Psoas muscle (tissue), 8 donors: Measurements from ENCODE around the gene SVIP. TPM values are rescaled to one million over a fixed set of nuclear protein-coding genes. Genes with fewer than 3 reads are reported as not detected.

Experiments
- ATAC-seq, 4 donors: fragments of 200-7000 bp; cut with Tn5 transposase; one replicate each; pipeline ENCODE4 v1.9.1; 2020; ENCODE audit warnings: moderate library complexity in 3 of 4, mild to moderate bottlenecking in 2 of 4
- DNase-seq, 2 donors: peaks; one replicate each; pipeline ENCODE4 v3.0.0-alpha.2; 2020
- H3K27ac ChIP-seq: fragments of 200-600 bp; one replicate; pipeline ENCODE4 v1.8.0; 2022
- H3K27me3 ChIP-seq, 3 donors: fragments of 200-600 bp in 1 of 3; one replicate each; pipeline versions ENCODE4 v1.6.1 to v1.8.0; 2013 to 2022; ENCODE audit warnings: low read length in 2 of 3, mild to moderate bottlenecking in 2 of 3, moderate library complexity in 1 of 3; ENCODE audit not compliant: insufficient read depth in 3 of 3
- H3K36me3 ChIP-seq, 2 donors: fragments of 200-600 bp in 1 of 2; one replicate each; pipeline versions ENCODE4 v1.6.1 to v1.8.0; 2013 to 2022; ENCODE audit warnings: low read depth in 1 of 2, mild to moderate bottlenecking in 1 of 2, moderate library complexity in 1 of 2; ENCODE audit not compliant: insufficient read depth in 1 of 2
- H3K4me1 ChIP-seq: fragments of 200-600 bp; one replicate; pipeline ENCODE4 v1.8.0; 2022
- H3K4me3 ChIP-seq: fragments of 200-600 bp; one replicate; pipeline ENCODE4 v1.8.0; 2022; ENCODE audit warnings: mild to moderate bottlenecking
- H3K9me3 ChIP-seq: fragments of 200-600 bp; one replicate; pipeline ENCODE4 v1.8.0; 2022
- WGBS, 3 donors: extraction: QIAGEN DNeasy Blood & Tissue Kit; methylation state at CpG; one replicate each; pipeline versions ENCODE4 v1.1.6 to v1.1.7; 2013; 5-methylcytosine and 5-hydroxymethylcytosine counted together
- intact Hi-C, 2 donors: fragments of 100-400 bp; cut with DNase I; formaldehyde crosslinking; loops; one replicate each; pipeline versions ENCODE4 v1.11.0 to v1.14.2; 2022
- polyA plus RNA-seq, 3 donors: library from polyadenylated mRNA; stranded (reverse); fragments of 200-250 nt; gene quantifications; one replicate each; pipeline ENCODE4 v1.2.3, GENCODE V29; 2013
- total RNA-seq, 4 donors: library from RNA; stranded (reverse); fragmentation: NEBNext Ultra II Directional in 2 of 4; extraction: Animal tissue kit (Norgen Biotek cat#: 25700) in 2 of 4; gene quantifications; one replicate each; pipeline versions ENCODE4 v1.2.1 to v1.2.4, GENCODE V29; 2021 to 2023
- TF ChIP-seq, protein P1 (sequence below): fragments of 200-600 bp; IDR thresholded peaks from one replicate; pipeline ENCODE4 v1.8.0; 2022; ENCODE audit warnings: antibody characterized with exemption
- donor health status: healthy with polysubstance abuse.
- donor health status: DM: no; HTN: no; CAD: no; lungs with moderate emphysema.
- donor health status: Bipolar disorder and iron deficiency.
- donor health status: healthy.
- donor health status: DM: yes; HTN: yes; CAD: no.
- donor health status: DM: no; HTN: no; CAD: no.
- donor health status: DM: no; HTN: no; CAD: no.
- donor health status: DM: yes; HTN: yes; CAD: no.

Gene SVIP
- total and polyA plus RNA-seq, 7 donors: 3.9 to 29.1 (median 18.0) TPM

GRCh38 chr11:22787551-22788162, 41.9 kb downstream of the SVIP start:
- 30 to 32% (median 31%) methylated on average over 9 of the region's 9 CpGs for WGBS, 3 donors
- intact Hi-C loops: loop anchor here (2.0 to 5.0 kb wide), 4 partner anchors 115 to 455 kb away; partner anchors contain the start of gene GAS2 (in 1 of the 2)
- ATAC-seq: peak in 3 of 4 donors; percentile 49 to 80 (median 69)

DNA sequence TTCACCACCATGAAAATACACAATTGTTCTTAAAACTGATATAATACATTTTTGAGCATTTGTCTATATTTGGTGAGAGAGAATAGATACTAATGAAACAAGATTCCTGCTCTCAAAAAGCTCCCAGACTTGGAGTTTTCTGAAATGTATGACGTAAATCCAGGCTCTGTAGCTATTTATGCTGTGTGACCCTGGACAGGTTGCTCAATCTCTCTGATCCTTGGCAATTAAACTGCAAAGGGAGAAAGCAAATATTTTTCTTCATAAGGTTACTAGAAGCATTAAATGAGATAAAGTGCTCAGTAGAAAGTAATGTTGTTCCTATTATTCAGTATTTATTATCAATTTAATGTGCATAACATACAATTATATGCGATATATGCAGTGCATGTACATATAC, 42.5 kb downstream of the SVIP start:
- Histone ChIP-seq H3K27ac (no peak overlapping the region), H3K36me3 (no peaks in the 10 kb centered on the region), H3K4me3 (no peak overlapping the region), H3K27me3 (no peaks in the 10 kb centered on the region), H3K9me3 (no peaks in the 10 kb centered on the region), H3K4me1 (no peaks in the 10 kb centered on the region)
- 68 to 74% (median 73%) methylated on average over 2 of the region's 2 CpGs for WGBS, 3 donors
- TF ChIP-seq, protein P1, sequence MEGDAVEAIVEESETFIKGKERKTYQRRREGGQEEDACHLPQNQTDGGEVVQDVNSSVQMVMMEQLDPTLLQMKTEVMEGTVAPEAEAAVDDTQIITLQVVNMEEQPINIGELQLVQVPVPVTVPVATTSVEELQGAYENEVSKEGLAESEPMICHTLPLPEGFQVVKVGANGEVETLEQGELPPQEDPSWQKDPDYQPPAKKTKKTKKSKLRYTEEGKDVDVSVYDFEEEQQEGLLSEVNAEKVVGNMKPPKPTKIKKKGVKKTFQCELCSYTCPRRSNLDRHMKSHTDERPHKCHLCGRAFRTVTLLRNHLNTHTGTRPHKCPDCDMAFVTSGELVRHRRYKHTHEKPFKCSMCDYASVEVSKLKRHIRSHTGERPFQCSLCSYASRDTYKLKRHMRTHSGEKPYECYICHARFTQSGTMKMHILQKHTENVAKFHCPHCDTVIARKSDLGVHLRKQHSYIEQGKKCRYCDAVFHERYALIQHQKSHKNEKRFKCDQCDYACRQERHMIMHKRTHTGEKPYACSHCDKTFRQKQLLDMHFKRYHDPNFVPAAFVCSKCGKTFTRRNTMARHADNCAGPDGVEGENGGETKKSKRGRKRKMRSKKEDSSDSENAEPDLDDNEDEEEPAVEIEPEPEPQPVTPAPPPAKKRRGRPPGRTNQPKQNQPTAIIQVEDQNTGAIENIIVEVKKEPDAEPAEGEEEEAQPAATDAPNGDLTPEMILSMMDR: no peak
- intact Hi-C loops: loop anchor here (2.0 to 5.0 kb wide), 4 partner anchors 115 to 455 kb away; partner anchors contain the start of gene GAS2 (in 1 of the 2)
- ATAC-seq (no peak), DNase-seq (no peak)

More at GRCh38 chr11:22787551-22788162, 41.9 kb downstream of the SVIP start:
- DNase-seq: no peak
- Histone ChIP-seq H3K36me3 (no peaks in the 10 kb centered on the region), H3K9me3 (no peaks in the 10 kb centered on the region), H3K27ac (no peak overlapping the region), H3K4me3 (no peak overlapping the region), H3K27me3 (no peaks in the 10 kb centered on the region), H3K4me1 (no peaks in the 10 kb centered on the region)
- TF ChIP-seq, protein P1: peak; percentile 72

DNA sequence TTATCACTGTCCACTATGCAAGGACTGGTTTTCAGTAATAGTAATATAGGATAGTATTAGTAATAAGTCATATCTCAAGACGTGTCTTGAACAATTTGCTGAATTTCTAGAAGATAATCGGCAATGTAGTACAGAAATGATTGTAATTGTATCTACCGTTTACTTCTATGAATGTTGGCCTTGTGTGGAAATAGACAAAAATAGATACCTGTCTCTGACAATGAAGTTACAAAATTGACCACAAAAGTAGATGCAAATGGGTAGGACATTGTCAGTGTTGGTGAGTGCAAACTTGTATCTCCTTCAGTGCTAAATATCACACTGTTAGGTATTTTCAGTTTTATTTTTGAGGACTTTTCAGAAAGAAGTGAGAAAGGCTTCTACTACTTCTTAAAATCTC, 43.1 kb downstream of the SVIP start:
- Histone ChIP-seq H3K4me1 (no peaks in the 10 kb centered on the region), H3K36me3 (no peaks in the 10 kb centered on the region), H3K27me3 (no peaks in the 10 kb centered on the region), H3K9me3 (no peaks in the 10 kb centered on the region), H3K4me3 (no peak overlapping the region), H3K27ac (no peak overlapping the region)
- intact Hi-C loops: loop anchor here (2.0 to 5.0 kb wide), 4 partner anchors 114 to 454 kb away; partner anchors contain the start of gene GAS2 (in 1 of the 2)
- DNase-seq: no peak
- ATAC-seq: no peak
- TF ChIP-seq, protein P1: no peak
- WGBS, 3 donors: 73 to 92% (median 78%) methylated on average over 3 of the region's 3 CpGs

DNA sequence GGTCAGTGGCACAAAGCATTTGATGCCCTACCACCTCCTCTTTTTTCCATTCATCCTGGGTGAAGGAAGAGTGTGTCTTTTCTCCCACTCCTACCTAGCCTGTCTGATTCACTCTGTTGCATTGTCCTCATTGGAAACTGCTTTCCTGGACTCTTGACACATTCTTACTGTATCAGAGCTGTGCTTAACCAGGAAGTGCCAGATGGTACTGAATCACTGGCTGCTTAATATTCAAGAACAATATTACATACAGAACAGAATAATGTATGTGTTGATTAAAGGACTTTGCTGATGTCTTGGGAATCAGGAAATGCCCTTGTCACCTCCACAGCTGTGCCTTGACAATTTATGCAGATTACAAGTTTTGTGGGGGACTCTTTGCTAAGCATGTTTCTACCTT, 44.4 kb downstream of the SVIP start:
- Histone ChIP-seq H3K27ac (no peak overlapping the region), H3K27me3 (no peaks in the 10 kb centered on the region), H3K4me3 (no peak overlapping the region), H3K4me1 (no peaks in the 10 kb centered on the region), H3K36me3 (no peaks in the 10 kb centered on the region), H3K9me3 (no peaks in the 10 kb centered on the region)
- DNase-seq: no peak
- intact Hi-C loops: loop anchor here (5.0 kb wide), 3 partner anchors 113 to 453 kb away; partner anchors contain the start of gene GAS2 (in 1 of the 2)
- TF ChIP-seq, protein P1: no peak
- peak in 3 of 4 donors; percentile 41 to 59 (median 54) for ATAC-seq
